ENCODE data around the gene NANOG. TPM values are rescaled to one million over a fixed set of nuclear protein-coding genes. Genes with fewer than 3 reads are reported as not detected.
"Not testable (repeated sequence)": the region's sequence is repeated elsewhere in the genome, so short reads cannot be mapped to it uniquely, and the experiment has no call there.

The NANOG gene
- total and polyA plus RNA-seq, 3 experiments from 2014 or later: not detected

GRCh38 chr12:7829737-7830136, 40.5 kb downstream of the NANOG start:
- H3K27me3 Mint-ChIP-seq; DNase-seq; H3K27me3 ChIP-seq (ENCODE audit: insufficient read depth, low read length, poor library complexity, severe bottlenecking); H3K27ac Mint-ChIP-seq; POLR2A ChIA-PET; H3K27ac ChIP-seq (ENCODE audit: low read depth, low read length); CTCF ChIA-PET; H3K36me3 ChIP-seq (ENCODE audit: insufficient read depth, low read length); H3K4me1 Mint-ChIP-seq; H3K9me3 ChIP-seq (ENCODE audit: low read length); H3K4me1 ChIP-seq (ENCODE audit: insufficient read depth, low read length); H3K36me3 Mint-ChIP-seq; H3K4me3 ChIP-seq (ENCODE audit: low read length); H3K4me3 Mint-ChIP-seq; H3K9me3 Mint-ChIP-seq: not testable (repeated sequence)

GRCh38 chr12:7832059-7832696, 43.0 kb downstream of the NANOG start:
- Histone ChIP-seq H3K36me3 (ENCODE audit: insufficient read depth, low read length) (no peaks in the 10 kb centered on the region), H3K27ac (ENCODE audit: low read depth, low read length) (no peak overlapping the region), H3K4me3 (ENCODE audit: low read length) (no peak overlapping the region), H3K9me3 (ENCODE audit: low read length) (no peaks in the 10 kb centered on the region), H3K27me3 (ENCODE audit: insufficient read depth, low read length, poor library complexity, severe bottlenecking) (no peaks in the 10 kb centered on the region), H3K4me1 (ENCODE audit: insufficient read depth, low read length) (no peaks in the 10 kb centered on the region)
- CTCF ChIA-PET: interaction anchor here (1.1 to 1.2 kb wide), 2 partner anchors 9 to 99 kb away, joined by 3 read pairs; no protein-coding TSS in a partner anchor
- Mint-ChIP-seq H3K9me3 (no peaks in the 10 kb centered on the region), H3K27ac (no peak overlapping the region), H3K4me3 (no peak overlapping the region), H3K4me1 (peaks cover 0 to 3% (median 0%) of the 10 kb centered on the region in 3 donors), H3K27me3 (peaks cover 0 to 5% of the 10 kb centered on the region in 2 donors), H3K36me3 (no peaks in the 10 kb centered on the region)
- DNase-seq: peak in 1 of 5 donors; percentile 24
- POLR2A ChIA-PET: interaction anchor here (0.6 kb wide), 1 partner anchor 104 kb away, joined by 3 read pairs; no protein-coding TSS in a partner anchor

DNA sequence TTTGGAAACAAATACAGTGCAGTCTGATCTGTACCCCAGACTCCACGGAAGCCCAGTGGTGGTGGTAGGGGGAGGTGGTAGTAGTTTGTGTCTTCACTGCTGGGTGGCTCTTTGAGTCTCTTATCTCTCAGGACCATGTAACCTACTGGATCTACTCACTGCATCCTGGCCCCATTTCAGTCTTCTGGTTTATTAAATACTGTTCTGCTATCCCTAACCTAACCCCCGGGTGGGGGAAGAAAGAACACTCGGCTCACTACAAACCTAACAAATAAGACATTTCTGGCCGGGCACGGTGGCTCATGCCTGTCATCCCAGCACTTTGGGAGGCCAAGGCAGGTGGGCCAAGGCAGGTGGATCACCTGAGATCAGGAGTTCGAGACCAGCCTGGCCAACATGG, 44.0 kb downstream of the NANOG start:
- H3K27me3 ChIP-seq (ENCODE audit: insufficient read depth, low read length, poor library complexity, severe bottlenecking); H3K4me1 ChIP-seq (ENCODE audit: insufficient read depth, low read length); H3K36me3 ChIP-seq (ENCODE audit: insufficient read depth, low read length); H3K36me3 Mint-ChIP-seq; H3K4me3 Mint-ChIP-seq; H3K9me3 Mint-ChIP-seq; H3K9me3 ChIP-seq (ENCODE audit: low read length); CTCF ChIA-PET; DNase-seq; POLR2A ChIA-PET; H3K4me3 ChIP-seq (ENCODE audit: low read length); H3K27me3 Mint-ChIP-seq; H3K27ac ChIP-seq (ENCODE audit: low read depth, low read length); H3K4me1 Mint-ChIP-seq: not testable (repeated sequence)
- peak overlapping the region in 1 of 8 donors; percentile 57 for H3K27ac Mint-ChIP-seq

DNA sequence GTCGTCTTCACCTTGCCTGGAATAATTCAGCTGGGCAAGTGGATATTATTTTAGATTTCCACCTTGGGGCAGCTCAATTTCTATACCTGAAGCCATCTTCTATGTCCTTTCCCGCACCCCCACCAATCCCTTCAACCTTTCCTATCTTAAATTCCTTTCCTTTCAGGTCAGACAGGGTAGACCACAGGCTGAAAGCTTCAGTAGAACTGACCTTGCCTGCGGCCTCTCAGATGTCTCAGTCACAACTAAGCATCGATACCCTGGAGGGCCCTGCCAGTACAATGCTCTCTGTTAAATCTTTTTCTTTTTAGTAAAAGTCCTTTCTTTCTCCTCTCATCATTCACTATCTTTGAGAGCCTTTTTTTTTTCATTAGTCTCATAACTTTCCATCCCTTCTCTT, 44.6 kb downstream of the NANOG start:
- no peak for DNase-seq
- Histone ChIP-seq H3K4me1 (ENCODE audit: insufficient read depth, low read length) (no peaks in the 10 kb centered on the region), H3K9me3 (ENCODE audit: low read length) (no peaks in the 10 kb centered on the region), H3K27me3 (ENCODE audit: insufficient read depth, low read length, poor library complexity, severe bottlenecking) (no peaks in the 10 kb centered on the region), H3K4me3 (ENCODE audit: low read length) (no peak overlapping the region), H3K27ac (ENCODE audit: low read depth, low read length) (no peak overlapping the region), H3K36me3 (ENCODE audit: insufficient read depth, low read length) (no peaks in the 10 kb centered on the region)
- ChIA-PET CTCF (no interaction called here), POLR2A (no interaction called here)
- peaks cover 0 to 5% of the 10 kb centered on the region in 2 donors for H3K27me3 Mint-ChIP-seq
- peak overlapping the region in 2 of 8 donors; percentile 4 to 47 for H3K27ac Mint-ChIP-seq
- peaks cover 0 to 3% (median 0%) of the 10 kb centered on the region in 3 donors for H3K36me3 Mint-ChIP-seq
- H3K4me3 Mint-ChIP-seq: no peak overlapping the region
- H3K9me3 Mint-ChIP-seq: no peaks in the 10 kb centered on the region
- H3K4me1 Mint-ChIP-seq: peaks cover 0 to 3% (median 0%) of the 10 kb centered on the region in 3 donors

GRCh38 chr12:7834701-7835100, 45.5 kb downstream of the NANOG start:
- Histone ChIP-seq H3K4me1 (ENCODE audit: insufficient read depth, low read length) (no peaks in the 10 kb centered on the region), H3K4me3 (ENCODE audit: low read length) (no peak overlapping the region), H3K36me3 (ENCODE audit: insufficient read depth, low read length) (no peaks in the 10 kb centered on the region), H3K27me3 (ENCODE audit: insufficient read depth, low read length, poor library complexity, severe bottlenecking) (no peaks in the 10 kb centered on the region), H3K9me3 (ENCODE audit: low read length) (no peaks in the 10 kb centered on the region), H3K27ac (ENCODE audit: low read depth, low read length) (no peak overlapping the region)
- Mint-ChIP-seq H3K27me3 (peaks cover 0 to 5% of the 10 kb centered on the region in 2 donors), H3K4me3 (no peak overlapping the region), H3K36me3 (peaks cover 0 to 3% (median 0%) of the 10 kb centered on the region in 3 donors), H3K9me3 (no peaks in the 10 kb centered on the region), H3K4me1 (peaks cover 0 to 3% (median 0%) of the 10 kb centered on the region in 3 donors), H3K27ac (no peak overlapping the region)
- ChIA-PET CTCF (no interaction called here), POLR2A (no interaction called here)
- DNase-seq: no peak

GRCh38 chr12:7835116-7835515, 45.9 kb downstream of the NANOG start:
- peaks cover 0 to 3% (median 0%) of the 10 kb centered on the region in 3 donors for H3K4me1 Mint-ChIP-seq
- peaks cover 0 to 5% of the 10 kb centered on the region in 2 donors for H3K27me3 Mint-ChIP-seq
- H3K36me3 Mint-ChIP-seq: peaks cover 0 to 3% (median 0%) of the 10 kb centered on the region in 3 donors
- H3K9me3 Mint-ChIP-seq: no peaks in the 10 kb centered on the region
- Histone ChIP-seq H3K9me3 (ENCODE audit: low read length) (no peaks in the 10 kb centered on the region), H3K4me3 (ENCODE audit: low read length) (no peak overlapping the region), H3K27ac (ENCODE audit: low read depth, low read length) (no peak overlapping the region), H3K27me3 (ENCODE audit: insufficient read depth, low read length, poor library complexity, severe bottlenecking) (no peaks in the 10 kb centered on the region), H3K36me3 (ENCODE audit: insufficient read depth, low read length) (no peaks in the 10 kb centered on the region), H3K4me1 (ENCODE audit: insufficient read depth, low read length) (no peaks in the 10 kb centered on the region)
- ChIA-PET POLR2A (no interaction called here), CTCF (no interaction called here)
- H3K4me3 Mint-ChIP-seq: no peak overlapping the region
- no peak for DNase-seq
- no peak overlapping the region for H3K27ac Mint-ChIP-seq

DNA sequence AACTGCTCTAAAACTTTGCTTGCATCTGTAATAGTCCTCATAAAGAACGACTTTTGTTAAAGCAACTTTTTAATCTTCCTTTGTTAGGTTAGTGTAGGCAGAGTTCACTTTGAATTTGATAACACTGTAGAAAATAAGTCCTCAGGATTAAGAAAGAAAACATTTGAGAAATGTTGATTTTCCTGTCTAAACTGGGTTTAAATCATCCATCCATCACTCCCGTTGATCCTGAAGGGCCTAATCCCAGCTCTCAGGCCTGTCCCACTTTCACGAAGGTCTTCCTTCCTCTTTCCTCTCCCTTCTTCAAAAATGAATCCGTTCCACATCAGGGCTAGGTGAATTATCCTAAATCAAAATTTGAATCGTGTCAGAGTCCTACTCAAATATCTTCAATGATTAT, 46.6 kb downstream of the NANOG start:
- Histone ChIP-seq H3K27ac (ENCODE audit: low read depth, low read length) (no peak overlapping the region), H3K27me3 (ENCODE audit: insufficient read depth, low read length, poor library complexity, severe bottlenecking) (no peaks in the 10 kb centered on the region), H3K9me3 (ENCODE audit: low read length) (no peaks in the 10 kb centered on the region), H3K4me3 (ENCODE audit: low read length) (no peak overlapping the region), H3K36me3 (ENCODE audit: insufficient read depth, low read length) (no peaks in the 10 kb centered on the region), H3K4me1 (ENCODE audit: insufficient read depth, low read length) (no peaks in the 10 kb centered on the region)
- H3K9me3 Mint-ChIP-seq: no peaks in the 10 kb centered on the region
- no peak overlapping the region for H3K4me3 Mint-ChIP-seq
- DNase-seq: no peak
- peaks cover 0 to 3% (median 0%) of the 10 kb centered on the region in 3 donors for H3K36me3 Mint-ChIP-seq
- POLR2A ChIA-PET: no interaction called here
- peaks cover 0 to 3% (median 0%) of the 10 kb centered on the region in 3 donors for H3K4me1 Mint-ChIP-seq
- CTCF ChIA-PET: no interaction called here
- peaks cover 0 to 7% of the 10 kb centered on the region in 2 donors for H3K27me3 Mint-ChIP-seq
- H3K27ac Mint-ChIP-seq: no peak overlapping the region

DNA sequence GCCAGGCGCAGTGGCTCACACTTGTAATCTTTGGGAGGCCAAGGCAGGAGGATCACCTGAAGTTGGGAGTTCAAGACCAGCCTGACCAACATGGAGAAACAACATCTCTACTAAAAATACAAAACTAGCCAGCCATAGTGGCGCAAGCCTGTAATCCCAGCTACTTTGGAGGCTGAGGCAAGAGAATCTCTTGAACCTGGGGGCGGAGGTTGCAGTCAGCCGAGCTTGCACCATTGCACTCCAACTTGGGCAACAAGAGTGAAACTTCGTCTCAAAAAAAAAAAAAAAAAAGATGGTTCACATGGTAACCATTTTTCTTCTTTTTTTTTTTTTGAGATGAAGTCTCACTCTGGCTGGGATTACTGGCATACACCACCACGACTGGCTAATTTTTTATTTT, 48.2 kb downstream of the NANOG start:
- Histone ChIP-seq H3K4me1 (ENCODE audit: insufficient read depth, low read length) (no peaks in the 10 kb centered on the region), H3K27ac (ENCODE audit: low read depth, low read length) (no peak overlapping the region), H3K27me3 (ENCODE audit: insufficient read depth, low read length, poor library complexity, severe bottlenecking) (no peaks in the 10 kb centered on the region), H3K4me3 (ENCODE audit: low read length) (no peak overlapping the region), H3K9me3 (ENCODE audit: low read length) (no peaks in the 10 kb centered on the region), H3K36me3 (ENCODE audit: insufficient read depth, low read length) (no peaks in the 10 kb centered on the region)
- Mint-ChIP-seq H3K27me3 (peaks cover 7 to 15% of the 10 kb centered on the region in 2 donors), H3K36me3 (peaks cover 0 to 3% (median 0%) of the 10 kb centered on the region in 3 donors), H3K27ac (no peak overlapping the region), H3K4me1 (no peaks in the 10 kb centered on the region), H3K9me3 (no peaks in the 10 kb centered on the region), H3K4me3 (no peak overlapping the region)
- no peak for DNase-seq
- CTCF ChIA-PET: interaction anchor here (0.6 kb wide), 1 partner anchor 8 kb away, joined by 3 read pairs; no protein-coding TSS in a partner anchor
- POLR2A ChIA-PET: no interaction called here

All from CD8-positive, alpha-beta memory T cell (primary cell).